ENCODE data around the gene PDCD6IP.

Gene PDCD6IP

DNA sequence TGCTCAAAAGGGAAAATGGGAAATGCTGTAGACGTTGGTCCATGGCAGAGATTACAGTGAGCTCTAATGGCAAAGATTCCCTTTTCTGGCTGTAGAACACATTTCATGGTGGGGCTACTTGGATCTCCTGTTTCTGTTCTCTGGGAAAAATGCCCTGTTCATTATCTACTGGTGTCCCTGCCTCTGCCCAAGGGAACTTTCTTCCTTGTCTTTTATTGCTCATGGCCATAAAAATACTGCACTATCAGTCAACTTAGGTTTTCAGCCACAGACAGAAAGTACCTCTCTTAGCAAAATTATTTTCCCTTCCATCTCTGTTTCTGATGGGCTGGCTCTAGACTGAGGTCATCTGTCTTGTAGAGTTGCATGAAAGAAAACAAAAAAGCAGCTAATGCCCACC, 98.9 kb downstream of the PDCD6IP start:
- H3K27ac ChIP-seq, result no peak overlapping the region
- H3K27me3 ChIP-seq (ENCODE audit: insufficient read depth, low read depth), result no peaks in the 10 kb centered on the region
- H3K4me3 ChIP-seq (IDR thresholded peaks at IDR 0.05; ENCODE audit: insufficient read depth, low read depth, low read length), result no peak overlapping the region
- no peaks in the 10 kb centered on the region for H4K20me1 ChIP-seq (ENCODE audit: insufficient read depth)
- H2AFZ ChIP-seq (ENCODE audit: low read depth), result no peak overlapping the region
- no peak overlapping the region for H3K4me2 ChIP-seq
- H3K9ac ChIP-seq, result no peak overlapping the region
- H3K79me2 ChIP-seq (ENCODE audit: insufficient read depth, low read depth), result no peaks in the 10 kb centered on the region
- TF ChIP-seq, protein P1, sequence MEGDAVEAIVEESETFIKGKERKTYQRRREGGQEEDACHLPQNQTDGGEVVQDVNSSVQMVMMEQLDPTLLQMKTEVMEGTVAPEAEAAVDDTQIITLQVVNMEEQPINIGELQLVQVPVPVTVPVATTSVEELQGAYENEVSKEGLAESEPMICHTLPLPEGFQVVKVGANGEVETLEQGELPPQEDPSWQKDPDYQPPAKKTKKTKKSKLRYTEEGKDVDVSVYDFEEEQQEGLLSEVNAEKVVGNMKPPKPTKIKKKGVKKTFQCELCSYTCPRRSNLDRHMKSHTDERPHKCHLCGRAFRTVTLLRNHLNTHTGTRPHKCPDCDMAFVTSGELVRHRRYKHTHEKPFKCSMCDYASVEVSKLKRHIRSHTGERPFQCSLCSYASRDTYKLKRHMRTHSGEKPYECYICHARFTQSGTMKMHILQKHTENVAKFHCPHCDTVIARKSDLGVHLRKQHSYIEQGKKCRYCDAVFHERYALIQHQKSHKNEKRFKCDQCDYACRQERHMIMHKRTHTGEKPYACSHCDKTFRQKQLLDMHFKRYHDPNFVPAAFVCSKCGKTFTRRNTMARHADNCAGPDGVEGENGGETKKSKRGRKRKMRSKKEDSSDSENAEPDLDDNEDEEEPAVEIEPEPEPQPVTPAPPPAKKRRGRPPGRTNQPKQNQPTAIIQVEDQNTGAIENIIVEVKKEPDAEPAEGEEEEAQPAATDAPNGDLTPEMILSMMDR (conservative IDR thresholded peaks at IDR 0.05; ENCODE audit: low read depth, low read length), result no peak
- no peaks in the 10 kb centered on the region for H3K4me1 ChIP-seq (ENCODE audit: low read depth, poor library complexity, severe bottlenecking)
- H3K36me3 ChIP-seq (ENCODE audit: insufficient read depth), result no peaks in the 10 kb centered on the region

DNA sequence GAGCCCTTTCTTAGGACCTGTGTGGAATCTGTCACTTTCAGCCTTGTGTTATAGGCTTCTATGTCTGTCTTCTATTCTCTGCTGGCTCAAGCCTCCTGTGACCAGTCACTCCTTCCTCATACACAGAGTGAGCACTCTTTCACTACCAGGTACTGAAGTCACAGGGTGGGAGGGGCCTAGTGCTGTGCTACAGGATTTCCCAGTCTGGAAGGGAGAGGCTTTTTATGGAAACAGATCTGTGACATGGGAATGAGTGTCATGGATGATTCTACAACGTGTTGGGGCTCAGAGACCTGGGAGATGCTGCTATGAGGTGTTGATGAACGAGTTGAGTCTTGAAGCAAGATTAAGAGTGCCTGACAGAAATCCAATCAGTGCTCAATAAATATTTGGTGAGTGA, 100.5 kb downstream of the PDCD6IP start:
- TF ChIP-seq, protein P1 (conservative IDR thresholded peaks at IDR 0.05; ENCODE audit: low read depth, low read length), result no peak
- H3K9ac ChIP-seq, result no peak overlapping the region

DNA sequence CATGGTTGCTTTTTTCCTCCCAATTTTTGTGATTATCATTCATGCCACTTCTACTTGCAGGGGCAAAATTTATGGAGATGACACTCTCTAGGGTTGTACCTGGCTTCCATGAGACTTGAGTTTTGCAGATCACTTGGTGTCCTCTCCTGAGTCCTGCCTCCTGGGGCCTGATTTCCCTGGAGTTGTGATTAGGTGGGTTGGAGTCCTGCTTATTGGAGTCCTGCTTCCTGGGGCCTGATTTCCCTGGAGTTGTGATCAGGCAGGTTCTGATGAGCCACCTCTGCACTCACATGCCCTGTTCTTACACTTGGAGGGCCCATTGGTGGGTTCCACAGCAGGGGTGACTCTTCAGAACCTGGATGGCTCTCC, 102.0 kb downstream of the PDCD6IP start:
- no peak overlapping the region for H3K27ac ChIP-seq
- no peaks in the 10 kb centered on the region for H4K20me1 ChIP-seq (ENCODE audit: insufficient read depth)
- TF ChIP-seq, protein P1 (conservative IDR thresholded peaks at IDR 0.05; ENCODE audit: low read depth, low read length), result no peak
- H3K79me2 ChIP-seq (ENCODE audit: insufficient read depth, low read depth), result no peaks in the 10 kb centered on the region
- H3K9ac ChIP-seq, result no peak overlapping the region
- H3K27me3 ChIP-seq (ENCODE audit: insufficient read depth, low read depth), result no peaks in the 10 kb centered on the region
- H2AFZ ChIP-seq (ENCODE audit: low read depth), result no peak overlapping the region
- H3K36me3 ChIP-seq (ENCODE audit: insufficient read depth), result no peaks in the 10 kb centered on the region
- no peak overlapping the region for H3K4me2 ChIP-seq
- no peak overlapping the region for H3K4me3 ChIP-seq (IDR thresholded peaks at IDR 0.05; ENCODE audit: insufficient read depth, low read depth, low read length)
- H3K4me1 ChIP-seq (ENCODE audit: low read depth, poor library complexity, severe bottlenecking), result no peaks in the 10 kb centered on the region

More for the DNA sequence above, 100.5 kb downstream of the PDCD6IP start:
- no peaks in the 10 kb centered on the region for H3K36me3 ChIP-seq (ENCODE audit: insufficient read depth)
- no peak overlapping the region for H3K4me2 ChIP-seq
- no peak overlapping the region for H2AFZ ChIP-seq (ENCODE audit: low read depth)
- no peak overlapping the region for H3K27ac ChIP-seq
- H3K79me2 ChIP-seq (ENCODE audit: insufficient read depth, low read depth), result no peaks in the 10 kb centered on the region
- H3K4me1 ChIP-seq (ENCODE audit: low read depth, poor library complexity, severe bottlenecking), result no peaks in the 10 kb centered on the region
- H3K4me3 ChIP-seq (IDR thresholded peaks at IDR 0.05; ENCODE audit: insufficient read depth, low read depth, low read length), result no peak overlapping the region
- H3K27me3 ChIP-seq (ENCODE audit: insufficient read depth, low read depth), result no peaks in the 10 kb centered on the region
- no peaks in the 10 kb centered on the region for H4K20me1 ChIP-seq (ENCODE audit: insufficient read depth)

DNA sequence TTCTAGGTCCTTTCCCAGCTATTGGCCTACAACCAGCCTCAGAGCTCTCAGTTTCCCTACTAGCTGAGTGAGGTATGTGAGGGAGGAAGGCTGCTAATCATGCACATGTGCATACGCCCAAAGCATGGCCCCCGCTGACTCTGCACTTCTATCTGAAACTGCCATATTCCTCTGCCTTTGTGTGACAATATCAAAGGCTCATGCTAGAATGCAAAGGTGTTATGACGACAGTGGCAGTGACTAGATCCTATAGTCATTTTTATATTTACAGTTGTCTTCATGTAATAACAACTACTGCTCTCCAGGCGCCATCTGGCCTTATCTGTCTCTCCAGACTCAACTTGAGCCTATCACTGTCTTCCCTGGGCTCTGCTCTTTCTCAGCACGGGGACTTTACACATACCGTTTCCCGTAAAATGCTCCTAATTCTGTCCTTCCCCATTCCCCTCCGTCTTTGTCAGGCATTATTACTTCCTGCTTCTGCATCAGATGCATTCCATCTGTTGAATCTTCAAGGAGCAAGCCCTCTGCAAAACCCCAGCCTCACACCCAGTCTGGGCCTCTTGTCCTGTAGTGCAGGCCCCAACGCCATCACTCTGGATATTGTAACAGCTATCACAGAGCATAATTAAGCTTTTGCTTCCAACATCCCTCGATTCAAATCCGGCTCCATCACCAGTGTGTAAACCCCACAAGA, 102.5 kb downstream of the PDCD6IP start:
- Histone ChIP-seq H2AFZ (ENCODE audit: low read depth) (no peak overlapping the region), H3K27me3 (ENCODE audit: insufficient read depth, low read depth) (no peaks in the 10 kb centered on the region), H3K4me2 (no peak overlapping the region), H3K79me2 (ENCODE audit: insufficient read depth, low read depth) (no peaks in the 10 kb centered on the region), H4K20me1 (ENCODE audit: insufficient read depth) (no peaks in the 10 kb centered on the region), H3K36me3 (ENCODE audit: insufficient read depth) (no peaks in the 10 kb centered on the region), H3K4me1 (ENCODE audit: low read depth, poor library complexity, severe bottlenecking) (no peaks in the 10 kb centered on the region), H3K4me3 (IDR thresholded peaks at IDR 0.05; ENCODE audit: insufficient read depth, low read depth, low read length) (no peak overlapping the region), H3K9ac (no peak overlapping the region), H3K27ac (no peak overlapping the region)
- TF ChIP-seq, protein P1 (conservative IDR thresholded peaks at IDR 0.05; ENCODE audit: low read depth, low read length), result no peak
